Heart left ventricle (tissue), 16 donors: Measurements from ENCODE around the gene FLNB. TPM values are rescaled to one million over a fixed set of nuclear protein-coding genes. Genes with fewer than 3 reads are reported as not detected.

ENCODE experiments used
- ATAC-seq, 4 donors: fragments of 200-7000 bp; cut with Tn5 transposase; one replicate each; pipeline ENCODE4 v1.9.1; 2020 to 2022; ENCODE audit warnings: moderate library complexity in 4 of 4, mild to moderate bottlenecking in 3 of 4, moderate number of reproducible peaks in 1 of 4
- DNase-seq, 5 donors: peaks; one replicate each; pipeline ENCODE4 v3.0.0-alpha.2; 2020
- H3K27ac ChIP-seq, 12 donors: fragments of 200-600 bp; sonication (generic) in 4 of 12; one replicate each; pipeline versions ENCODE4 v1.5.0 to v1.8.0; 2016 to 2022; ENCODE audit warnings: mild to moderate bottlenecking in 2 of 12
- H3K27me3 ChIP-seq, 9 donors: fragments of 200-600 bp; sonication (generic) in 2 of 9; one replicate each; pipeline versions ENCODE4 v1.5.1 to v1.8.0; 2016 to 2022; ENCODE audit warnings: mild to moderate bottlenecking in 3 of 9
- H3K36me3 ChIP-seq, 9 donors: fragments of 200-600 bp; sonication (generic) in 2 of 9; one replicate each; pipeline versions ENCODE4 v1.5.0 to v1.8.0; 2018 to 2022; ENCODE audit warnings: mild to moderate bottlenecking in 2 of 9
- H3K4me1 ChIP-seq, 12 donors: fragments of 200-600 bp; sonication (generic) in 4 of 12; one replicate each; pipeline versions ENCODE4 v1.5.0 to v1.8.0; 2016 to 2022; ENCODE audit warnings: mild to moderate bottlenecking in 3 of 12
- H3K4me3 ChIP-seq, 12 donors: fragments of 200-600 bp; sonication (generic) in 4 of 12; one replicate each; pipeline versions ENCODE4 v1.5.0 to v1.8.0; 2017 to 2022; ENCODE audit warnings: mild to moderate bottlenecking in 9 of 12, moderate library complexity in 4 of 12
- H3K9me3 ChIP-seq, 12 donors: fragments of 200-600 bp; sonication (generic) in 4 of 12; one replicate each; pipeline versions ENCODE4 v1.5.0 to v1.8.0; 2016 to 2022; ENCODE audit warnings: mild to moderate bottlenecking in 1 of 12
- CTCF ChIP-seq, 12 donors: fragments of 200-600 bp; sonication (generic) in 4 of 12; IDR thresholded peaks; one replicate each; pipeline versions ENCODE4 v1.5.0 to v1.8.0; 2018 to 2022; ENCODE audit warnings: antibody characterized with exemption in 12 of 12, mild to moderate bottlenecking in 5 of 12
- POLR2A ChIP-seq, 2 donors: fragments of 450-650 bp; IDR thresholded peaks; one replicate each; pipeline ENCODE4 v1.6.1; 2017; ENCODE audit warnings: antibody characterized with exemption in 2 of 2, mild to moderate bottlenecking in 2 of 2, moderate library complexity in 2 of 2
- WGBS, 4 donors: extraction: QIAGEN DNeasy Blood & Tissue Kit in 2 of 4; methylation state at CpG; one replicate each; pipeline versions ENCODE4 v1.1.5 to v1.1.7; 2013 to 2018; 5-methylcytosine and 5-hydroxymethylcytosine counted together
- intact Hi-C, 10 donors: fragments of 100-400 bp; cut with DNase I; formaldehyde crosslinking; loops; one replicate each; pipeline versions ENCODE4 v1.11.1 to v1.14.2; 2022
- polyA plus RNA-seq, 2 donors: library from polyadenylated mRNA; stranded (reverse); fragments of 200-250 nt; gene quantifications; one replicate each; pipeline ENCODE4 v1.2.3, GENCODE V29; 2013
- total RNA-seq, 9 donors: library from RNA; depleted of rRNA in 2 of 9; stranded (reverse); fragments of >200 nt in 2 of 9; fragmentation: NEBNext Ultra II Directional in 3 of 9; extraction: Animal tissue kit (Norgen Biotek cat#: 25700) in 3 of 9; gene quantifications; one replicate each; pipeline versions ENCODE4 v1.1.0 to v1.2.4, GENCODE V29; 2016 to 2023
- donor health status: ischemic (EF 13 %, LVEDD 7.1; RV severe dilation, severe dysfunction).
- donor health status: healthy with polysubstance abuse.
- donor health status: DM: no; HTN: yes; CAD: no.
- donor health status: DM: no; HTN: no; CAD: no.
- donor health status: ischemic (EF 25% LVEDD 6.9; RV normal size, moderate dysfunction).
- donor health status: ischemic (EF 25% LVEDD 5.7; RV mildly dilated, moderate dysfunction).
- donor health status: healthy.
- donor health status: DM: yes; HTN: yes; CAD: no.
- donor health status: ischemic (EF 35%, LVEDD 5.7; RV mildly dilated, moderate dysfunction).
- donor health status: nonischemic (EF 11% LVEDD 7.7; RV severe dilation, severe dysfunction).
- donor health status: DM: yes; HTN: yes; CAD: no.
- donor health status: PGD.
- donor health status: ischemic (EF 29% LVEDD 5.4; RV normal size, mild dysfunction).
- donor health status: nonischemic (EF 23%, LVEDD 6.1; RV moderate dilation, normal function).

FLNB gene
- total and polyA plus RNA-seq, 11 donors: 30.5 to 75.6 (median 40.6) TPM

GRCh38 chr3:58092521-58092920 lies 84.3 kb downstream of the FLNB start:
- H3K4me1 ChIP-seq: peaks cover 0 to 16% (median 0%) of the 10 kb centered on the region in 12 donors
- TF ChIP-seq POLR2A (IDR thresholded peaks at IDR 0.05) (no peak), CTCF (IDR thresholded peaks at IDR 0.05) (no peak)
- ATAC-seq (no peak), DNase-seq (no peak)
- H3K36me3 ChIP-seq: peaks cover 0 to 31% (median 16%) of the 10 kb centered on the region in 9 donors
- WGBS, 4 donors: 95 to 98% (median 96%) methylated on average over 4 of the region's 4 CpGs
- intact Hi-C loops: no loop called here
- no peaks in the 10 kb centered on the region for H3K9me3 ChIP-seq
- H3K27me3 ChIP-seq: no peaks in the 10 kb centered on the region
- no peak overlapping the region for H3K4me3 ChIP-seq
- H3K27ac ChIP-seq: no peak overlapping the region

- Histone ChIP-seq H3K9me3 (no peaks in the 10 kb centered on the region), H3K36me3 (peaks cover 0 to 36% (median 28%) of the 10 kb centered on the region in 9 donors), H3K27me3 (no peaks in the 10 kb centered on the region), H3K4me3 (no peak overlapping the region), H3K4me1 (peaks cover 0 to 16% (median 0%) of the 10 kb centered on the region in 12 donors), H3K27ac (no peak overlapping the region)
- ATAC-seq (peak; percentile 39 to 87 (median 52)), DNase-seq (no peak)
- 83 to 91% (median 89%) methylated on average over 8 of the region's 8 CpGs for WGBS, 4 donors
- no peak for TF ChIP-seq CTCF (IDR thresholded peaks at IDR 0.05)
- no peak for TF ChIP-seq POLR2A (IDR thresholded peaks at IDR 0.05)
- intact Hi-C loops: no loop called here
Observed at GRCh38 chr3:58093574-58094195, 85.5 kb downstream of the FLNB start.

- Histone ChIP-seq H3K27me3 (no peaks in the 10 kb centered on the region), H3K36me3 (peaks cover 0 to 46% (median 38%) of the 10 kb centered on the region in 9 donors), H3K9me3 (no peaks in the 10 kb centered on the region), H3K4me1 (peaks cover 0 to 22% (median under 1%) of the 10 kb centered on the region in 12 donors), H3K4me3 (no peak overlapping the region), H3K27ac (no peak overlapping the region)
- ATAC-seq: no peak
- intact Hi-C loops: no loop called here
- TF ChIP-seq CTCF (IDR thresholded peaks at IDR 0.05) (no peak), POLR2A (IDR thresholded peaks at IDR 0.05) (no peak)
- WGBS, 4 donors: 81 to 94% (median 88%) methylated on average over 8 of the region's 8 CpGs
- DNase-seq: no peak
Observed at GRCh38 chr3:58094657-58095056, 86.4 kb downstream of the FLNB start.

GRCh38 chr3:58095603-58096138 lies 87.4 kb downstream of the FLNB start:
- H3K4me3 ChIP-seq: no peak overlapping the region
- H3K4me1 ChIP-seq: peaks cover 0 to 23% (median under 1%) of the 10 kb centered on the region in 12 donors
- WGBS, 4 donors: 56 to 64% (median 62%) methylated on average over 6 of the region's 6 CpGs
- DNase-seq (no peak), ATAC-seq (peak; percentile 45 to 73 (median 64))
- H3K27ac ChIP-seq: peak overlapping the region in 9 of 12 donors; percentile 39 to 65 (median 49)
- no peak for TF ChIP-seq CTCF (IDR thresholded peaks at IDR 0.05)
- no peak for TF ChIP-seq POLR2A (IDR thresholded peaks at IDR 0.05)
- H3K9me3 ChIP-seq: no peaks in the 10 kb centered on the region
- intact Hi-C loops: no loop called here
- H3K36me3 ChIP-seq: peaks cover 0 to 51% (median 39%) of the 10 kb centered on the region in 9 donors
- H3K27me3 ChIP-seq: no peaks in the 10 kb centered on the region
